Stimulated activated naive CD8-positive, alpha-beta T cell treated with anti-CD3 and anti-CD28 coated beads, Interleukin-15, Interleukin-2, amounts not matched to agents 100 U/mL and 50 U/mL, for 24 hours (primary cell): ENCODE data around the gene BTBD16.

ENCODE experiments used
- ATAC-seq: fragments of 150-1000 bp; cut with Tn5 transposase; one replicate; pipeline ENCODE4 v1.10.0; 2021
- DNase-seq: peaks from one replicate; pipeline ENCODE4 v3.0.0; 2021

BTBD16 gene

DNA sequence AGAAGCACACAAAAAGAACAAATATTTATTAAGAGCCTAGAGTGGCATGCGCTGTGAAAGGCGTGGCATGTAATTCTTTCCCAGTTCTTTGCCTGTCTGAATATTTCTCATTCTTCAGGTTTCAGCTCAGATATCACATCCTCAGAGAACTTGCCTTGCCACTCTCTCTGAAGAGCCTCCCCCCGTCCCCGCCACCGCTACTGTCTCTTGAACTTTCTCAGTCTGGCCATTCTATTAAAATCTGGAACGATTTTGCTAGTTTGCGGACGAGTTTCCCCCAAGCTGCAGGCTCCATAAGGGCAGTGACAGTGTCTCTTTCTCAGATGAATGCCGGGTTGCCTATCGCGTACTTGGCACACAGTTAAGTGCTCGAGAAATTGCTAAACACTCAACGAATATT lies 102.6 kb downstream of the BTBD16 start:
- no peak for DNase-seq
- ATAC-seq: no peak

DNA sequence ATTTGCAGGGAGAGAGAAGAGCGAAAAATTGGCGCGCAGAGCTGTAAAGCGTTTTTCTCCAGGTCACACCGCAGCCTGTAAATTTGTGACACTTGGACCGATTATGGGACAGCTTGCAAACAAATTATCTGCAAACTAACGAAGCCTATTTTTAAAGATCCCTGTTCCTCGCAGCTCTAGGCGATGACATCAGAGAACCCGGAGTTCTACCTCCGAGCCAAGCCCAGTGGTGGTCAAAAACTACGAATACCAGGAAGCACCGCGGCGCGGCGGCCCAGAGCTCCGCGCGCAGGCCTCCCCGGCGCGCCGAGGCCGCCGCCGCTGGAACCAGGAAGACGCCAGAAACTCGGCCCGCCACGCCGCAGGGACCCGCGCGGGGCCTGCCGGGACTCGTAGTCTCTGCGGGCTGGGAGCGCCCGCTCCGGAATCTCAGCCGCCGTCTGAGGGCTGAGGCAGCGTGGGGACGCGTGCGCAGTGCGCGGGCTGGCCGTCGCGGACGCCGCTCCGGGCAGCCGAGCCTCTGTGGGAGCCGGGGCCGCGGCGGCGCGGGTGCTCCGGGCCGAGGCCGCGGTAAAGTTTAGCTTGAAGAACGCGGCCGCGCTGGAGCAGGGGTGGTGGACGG lies 103.3 kb downstream of the BTBD16 start, which contains the start of gene PLEKHA1:
Gene PLEKHA1, plus strand, starts transcription at position 472 of the 622 bp plus-strand sequence. CDS start 18,493 bp downstream, outside the sequence.
- DNase-seq: peak; percentile 92

DNA sequence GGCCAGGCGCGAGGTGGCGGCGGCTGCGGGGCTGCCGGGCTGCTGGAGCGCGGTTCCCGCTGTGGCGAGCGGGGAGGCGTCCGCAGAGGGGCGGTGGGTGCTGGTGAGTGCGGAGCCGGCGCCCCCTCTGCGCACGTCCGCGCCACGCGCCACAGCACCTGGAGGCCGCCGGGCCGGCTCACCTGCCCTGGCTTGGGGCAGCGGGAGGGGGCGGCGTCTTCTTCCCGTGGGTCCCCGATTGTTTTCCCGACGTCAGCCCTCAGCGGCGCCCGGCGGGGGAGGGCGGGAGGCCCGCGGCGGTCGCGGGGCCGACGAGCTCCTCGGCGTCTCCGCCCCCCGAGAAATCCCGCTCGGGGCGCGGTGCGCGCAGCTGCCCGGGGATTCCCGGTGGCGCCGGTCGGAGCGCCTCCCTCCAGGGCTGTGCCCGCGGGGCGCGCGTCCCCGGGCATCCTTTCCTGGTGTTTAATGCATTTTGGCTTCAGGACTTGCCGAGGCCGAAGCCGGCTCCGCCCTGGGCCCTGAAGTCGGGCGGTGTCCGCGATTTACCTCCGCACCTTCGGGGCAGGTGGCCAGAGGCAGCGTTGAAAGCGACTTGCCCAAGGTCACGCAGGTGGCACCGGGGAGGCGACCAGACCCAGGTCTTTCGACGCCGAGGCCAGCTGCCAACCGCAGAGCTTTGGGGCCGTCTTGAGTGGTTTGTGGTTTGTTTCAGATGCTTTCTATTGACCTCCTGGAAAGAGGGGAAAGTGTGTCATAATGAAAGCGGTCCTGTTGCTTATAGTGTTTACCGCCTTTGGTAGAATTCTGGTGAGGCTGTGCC lies 104.0 kb downstream of the BTBD16 start:
- ATAC-seq: peak; percentile 53
- DNase-seq: peak; percentile 79

More for the DNA sequence above, 103.3 kb downstream of the BTBD16 start, which contains the start of gene PLEKHA1:
- ATAC-seq: peak; percentile 92

DNA sequence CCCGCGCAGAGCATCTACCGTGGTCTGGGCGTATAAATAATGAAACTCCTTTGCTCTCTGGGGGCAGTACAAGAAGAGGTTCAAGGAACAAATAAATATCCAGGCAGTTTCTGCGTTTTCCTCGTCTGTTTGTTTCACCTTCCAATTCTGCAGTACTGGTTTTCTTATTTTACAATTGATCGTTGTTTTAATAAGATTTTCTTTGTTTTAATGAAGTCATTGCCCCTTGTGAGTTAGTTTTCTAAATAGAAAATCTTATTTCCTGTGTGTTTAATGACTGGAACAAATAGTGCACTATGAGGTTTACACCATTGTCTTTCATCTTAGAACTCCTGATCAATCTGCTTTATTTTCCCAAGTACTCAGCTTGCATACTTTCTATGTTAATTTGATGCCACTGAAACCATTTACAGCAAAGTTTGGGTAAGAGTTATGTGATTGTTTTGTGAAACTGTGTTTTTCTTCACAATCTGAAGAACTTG lies 104.6 kb downstream of the BTBD16 start:
- DNase-seq: no peak
- ATAC-seq: no peak

DNA sequence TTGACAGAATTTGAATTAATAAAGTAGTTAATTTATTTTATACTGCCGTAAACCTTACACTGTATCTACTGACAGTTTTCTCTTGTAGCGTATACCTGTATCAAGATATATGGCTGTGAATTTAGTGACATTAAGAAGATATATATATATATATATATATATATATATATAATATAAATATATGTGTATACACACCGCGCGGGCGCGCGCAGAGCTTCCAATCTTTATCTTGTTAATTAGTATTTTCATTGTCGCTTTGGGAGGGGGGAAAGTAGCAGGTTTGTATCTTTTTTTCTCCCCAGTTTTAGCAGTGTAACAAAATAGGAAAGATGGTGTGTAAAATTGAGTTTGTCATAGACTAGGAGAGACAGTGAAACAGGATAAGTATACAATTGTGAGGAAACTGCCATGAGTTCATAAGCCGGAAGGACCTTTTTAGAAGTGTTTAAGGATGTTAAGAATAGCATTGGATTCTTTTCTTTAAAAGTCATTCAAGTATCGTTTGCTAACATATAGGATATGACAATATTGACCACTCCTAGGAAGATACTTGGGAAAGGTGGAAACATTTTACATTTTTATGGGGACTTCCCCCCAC lies 105.4 kb downstream of the BTBD16 start:
- ATAC-seq: no peak

DNA sequence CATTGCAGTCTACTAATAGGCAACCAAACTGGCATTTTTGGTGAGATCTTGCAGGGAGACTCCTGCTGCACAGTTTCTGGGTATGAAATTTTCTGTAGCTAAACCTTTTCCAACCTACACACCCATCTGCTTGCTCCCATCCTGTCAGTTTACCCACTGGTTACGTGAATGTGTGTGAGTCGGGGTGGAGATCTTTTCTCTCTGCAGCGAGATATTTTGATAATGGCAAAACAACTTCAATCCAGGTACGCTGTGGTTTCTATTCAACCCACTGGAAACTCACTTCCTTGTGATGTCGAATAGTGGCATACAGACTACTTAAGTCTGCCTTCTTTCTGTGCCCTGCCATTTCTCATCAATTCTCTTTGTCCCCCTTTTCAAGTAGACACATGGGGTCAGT lies 107.9 kb downstream of the BTBD16 start:
- DNase-seq (no peak), ATAC-seq (no peak)

More for the DNA sequence above, 105.4 kb downstream of the BTBD16 start:
- DNase-seq: no peak

DNA sequence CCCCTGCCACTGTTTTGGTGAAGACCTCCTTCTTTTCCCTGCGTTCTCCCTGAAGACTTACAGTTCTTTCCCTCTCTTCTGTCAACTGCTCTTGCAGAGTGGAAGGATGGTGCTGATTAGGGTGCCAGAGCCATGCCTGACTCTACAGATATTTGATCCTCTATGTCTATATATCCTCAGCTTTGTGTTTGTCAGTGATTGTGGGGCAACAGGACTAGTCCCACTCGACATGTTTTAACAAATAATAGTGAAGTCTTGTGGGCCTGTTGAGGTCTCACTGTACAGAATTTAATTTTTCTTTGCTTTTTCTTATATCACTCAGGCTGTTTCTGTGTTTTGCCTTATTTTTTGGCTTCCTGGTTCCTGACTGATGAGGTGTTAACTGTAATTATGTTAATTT lies 108.4 kb downstream of the BTBD16 start:
- ATAC-seq: no peak
- DNase-seq: no peak

DNA sequence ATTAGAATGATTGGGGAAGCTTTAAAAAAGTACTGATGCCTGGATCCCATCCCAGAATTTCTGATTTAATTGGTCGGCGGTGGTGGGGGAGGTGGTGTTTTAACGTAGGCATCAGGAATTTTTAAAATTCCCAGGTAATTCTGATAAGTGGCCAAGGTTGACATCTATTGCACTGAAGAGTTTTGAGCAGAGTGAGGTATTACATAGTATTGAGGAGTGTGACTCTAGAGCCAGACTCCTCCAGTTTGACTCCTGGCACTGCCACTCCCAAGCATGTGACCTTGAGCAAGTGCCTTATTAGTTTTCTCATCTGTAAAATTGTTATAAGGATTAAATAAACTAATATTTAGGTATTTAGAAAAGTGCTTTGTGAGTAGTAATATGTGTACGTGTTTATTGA lies 109.6 kb downstream of the BTBD16 start:
- ATAC-seq (no peak), DNase-seq (no peak)

DNA sequence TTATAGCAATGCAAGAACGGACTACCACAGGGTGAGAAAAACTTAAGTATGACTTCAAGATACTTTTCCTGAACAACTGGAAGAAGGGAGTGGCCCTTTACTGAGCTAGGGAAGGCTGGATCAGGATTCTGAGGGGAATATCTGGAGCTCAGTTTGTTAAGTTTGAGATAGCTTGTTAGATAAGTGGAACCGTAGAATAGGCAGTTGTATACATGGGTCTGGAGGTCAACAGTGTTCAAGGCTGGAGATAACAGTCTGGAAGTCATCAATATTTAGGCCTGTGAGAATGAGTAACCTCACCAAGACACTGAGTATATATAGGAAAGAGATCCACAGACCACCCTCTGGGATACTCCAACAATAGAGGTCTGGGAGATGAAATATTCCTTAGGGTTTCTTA lies 110.6 kb downstream of the BTBD16 start:
- ATAC-seq: no peak
- no peak for DNase-seq

DNA sequence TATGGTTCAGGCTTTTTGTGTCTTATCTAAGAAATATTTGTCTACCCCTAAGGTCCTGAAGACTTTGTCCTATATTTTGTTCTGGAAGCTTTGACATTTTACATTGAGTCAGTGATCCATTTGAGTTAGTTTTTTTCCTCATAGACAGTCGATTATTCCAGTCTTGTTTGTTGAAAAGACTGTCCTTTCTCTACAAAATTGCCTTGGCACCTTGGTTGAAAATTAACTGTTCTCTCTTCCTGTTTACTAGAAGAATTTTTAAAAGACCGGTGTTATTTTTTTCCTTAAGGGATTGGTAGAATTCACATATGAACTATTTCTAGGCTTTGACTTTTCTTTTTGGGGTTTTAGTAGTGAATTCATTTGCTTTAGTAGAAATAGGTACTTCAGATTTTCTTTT lies 115.4 kb downstream of the BTBD16 start:
- DNase-seq (no peak), ATAC-seq (no peak)

DNA sequence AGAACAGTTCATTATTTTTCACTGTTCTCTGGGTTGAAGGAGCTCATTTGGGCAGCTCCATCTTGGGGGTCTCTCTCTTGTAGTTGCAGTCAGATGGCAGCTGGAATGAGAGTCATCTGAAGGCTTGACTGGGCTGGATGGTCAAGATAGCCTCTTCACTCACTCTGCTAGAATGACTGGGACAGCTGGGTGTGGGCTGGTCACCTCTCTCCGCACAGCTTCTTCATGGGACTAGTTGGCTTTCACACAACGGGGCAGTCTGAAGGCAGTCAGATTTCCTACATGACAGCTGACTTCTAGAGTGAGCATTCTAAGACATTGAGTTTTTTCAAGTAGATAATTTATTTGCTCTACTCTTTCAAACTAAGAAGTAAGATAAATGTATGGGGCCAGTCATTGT lies 116.5 kb downstream of the BTBD16 start:
- DNase-seq (no peak), ATAC-seq (no peak)
